HepG2 (cell line): ENCODE data around the gene TMEM145. TPM values are rescaled to one million over a fixed set of nuclear protein-coding genes. Genes with fewer than 3 reads are reported as not detected.
A peak's percentile ranks its signal among the peaks of the same experiment; 100 is the strongest.

ENCODE experiments used
- ELF4 ChIP-seq: sonication (generic); formaldehyde crosslinking; IDR thresholded peaks from 2 replicates; pipeline ENCODE4 v1.5.0; 2020; ENCODE audit warnings: missing genetic modification reagents, mild to moderate bottlenecking, moderate library complexity, borderline replicate concordance
- MAZ ChIP-seq, 2 experiments: sonication (generic) in 1 of 2; formaldehyde crosslinking in 1 of 2; IDR thresholded peaks; 2 replicates each; pipeline versions ENCODE4 v1.5.0 to v1.6.1; 2012 to 2020; ENCODE audit warnings: low read depth in 2 of 2, mild to moderate bottlenecking in 2 of 2, borderline replicate concordance in 1 of 2, improper control_type of control experiment in 1 of 2, low read length in 1 of 2, missing genetic modification reagents in 1 of 2, moderate library complexity in 1 of 2
- MED13 ChIP-seq: sonication (generic); formaldehyde crosslinking; IDR thresholded peaks from 2 replicates; pipeline ENCODE4 v1.5.0; 2020; ENCODE audit warnings: missing genetic modification reagents
- RAD21 ChIP-seq: fragments of 450-650 bp; formaldehyde crosslinking; IDR thresholded peaks from 2 replicates; pipeline ENCODE4 v1.5.0; 2020; ENCODE audit warnings: mild to moderate bottlenecking
- RBFOX2 ChIP-seq: fragments of 200-400 bp; formaldehyde crosslinking; IDR thresholded peaks from 2 replicates; pipeline ENCODE4 v1.6.1; 2017; ENCODE audit warnings: low read depth, mild to moderate bottlenecking, low read length
- RORA ChIP-seq: sonication (generic); formaldehyde crosslinking; IDR thresholded peaks from 2 replicates; pipeline ENCODE4 v1.5.0; 2020; ENCODE audit warnings: mild to moderate bottlenecking, missing genetic modification reagents, moderate library complexity
- U2AF1 ChIP-seq: fragments of 200-400 bp; formaldehyde crosslinking; optimal IDR thresholded peaks from 2 replicates; pipeline ENCODE3; 2017; ENCODE audit warnings: mild to moderate bottlenecking, low read depth, low read length
- ZNF224 ChIP-seq: sonication (generic); formaldehyde crosslinking; IDR thresholded peaks from 2 replicates; pipeline ENCODE4 v1.5.0; 2020; ENCODE audit warnings: mild to moderate bottlenecking, missing genetic modification reagents
- ZNF547 ChIP-seq: sonication (generic); formaldehyde crosslinking; IDR thresholded peaks from 2 replicates; pipeline ENCODE4 v1.5.1; 2020; ENCODE audit warnings: mild to moderate bottlenecking, missing genetic modification reagents
- polyA plus RNA-seq, 8 experiments: library from polyadenylated mRNA; depleted of rRNA in 3 of 8; stranded (reverse) in 7 of 8; unstranded in 1 of 8; fragments of >200 nt; fragmentation: Illumina TruSeq in 4 of 8; extraction: Trizol in 4 of 8; gene quantifications; 2 replicates each; pipeline versions ENCODE4 v1.2.1 to v1.2.3, GENCODE V29; 2011 to 2016; ENCODE audit warnings: low read depth in 4 of 8, missing spikeins in 1 of 8, mixed read lengths in 1 of 8; ENCODE audit not compliant: insufficient read depth in 1 of 8
- total RNA-seq, 5 experiments: library from RNA; depleted of rRNA; stranded (reverse); fragments of >200 nt; fragmentation: Illumina TruSeq; extraction: Trizol; gene quantifications; 2 replicates each; pipeline ENCODE4 v1.2.3, GENCODE V29; 2016; ENCODE audit warnings: low read depth in 1 of 5
- TF ChIP-seq, protein P1 (sequence below): sonication (generic); formaldehyde crosslinking; IDR thresholded peaks from 2 replicates; pipeline ENCODE4 v1.5.1; 2020; ENCODE audit warnings: missing genetic modification reagents, mild to moderate bottlenecking, borderline replicate concordance
- TF ChIP-seq, protein P2 (sequence below): sonication (generic); formaldehyde crosslinking; IDR thresholded peaks from 2 replicates; pipeline ENCODE4 v1.5.0; 2020; ENCODE audit warnings: mild to moderate bottlenecking, missing genetic modification reagents
- TF ChIP-seq, protein P3 (sequence below): sonication (generic); formaldehyde crosslinking; IDR thresholded peaks from 2 replicates; pipeline ENCODE4 v1.4.0; 2020; ENCODE audit warnings: mild to moderate bottlenecking, low read depth, missing genetic modification reagents
- TF ChIP-seq, protein P4 (sequence below): sonication (generic); formaldehyde crosslinking; IDR thresholded peaks from 2 replicates; pipeline ENCODE4 v1.8.0; 2022; ENCODE audit warnings: mild to moderate bottlenecking, missing genetic modification reagents
- TF ChIP-seq, protein P5 (sequence below): sonication (generic); formaldehyde crosslinking; IDR thresholded peaks from 2 replicates; pipeline ENCODE4 v1.9.0; 2021; ENCODE audit warnings: mild to moderate bottlenecking, missing genetic modification reagents

TMEM145 gene
- total and polyA plus RNA-seq, 2 of the 13 experiments (the other 11 are each of a cell fraction or from before 2014, with no cell fraction given) = 0.07 to 5.1 TPM

DNA sequence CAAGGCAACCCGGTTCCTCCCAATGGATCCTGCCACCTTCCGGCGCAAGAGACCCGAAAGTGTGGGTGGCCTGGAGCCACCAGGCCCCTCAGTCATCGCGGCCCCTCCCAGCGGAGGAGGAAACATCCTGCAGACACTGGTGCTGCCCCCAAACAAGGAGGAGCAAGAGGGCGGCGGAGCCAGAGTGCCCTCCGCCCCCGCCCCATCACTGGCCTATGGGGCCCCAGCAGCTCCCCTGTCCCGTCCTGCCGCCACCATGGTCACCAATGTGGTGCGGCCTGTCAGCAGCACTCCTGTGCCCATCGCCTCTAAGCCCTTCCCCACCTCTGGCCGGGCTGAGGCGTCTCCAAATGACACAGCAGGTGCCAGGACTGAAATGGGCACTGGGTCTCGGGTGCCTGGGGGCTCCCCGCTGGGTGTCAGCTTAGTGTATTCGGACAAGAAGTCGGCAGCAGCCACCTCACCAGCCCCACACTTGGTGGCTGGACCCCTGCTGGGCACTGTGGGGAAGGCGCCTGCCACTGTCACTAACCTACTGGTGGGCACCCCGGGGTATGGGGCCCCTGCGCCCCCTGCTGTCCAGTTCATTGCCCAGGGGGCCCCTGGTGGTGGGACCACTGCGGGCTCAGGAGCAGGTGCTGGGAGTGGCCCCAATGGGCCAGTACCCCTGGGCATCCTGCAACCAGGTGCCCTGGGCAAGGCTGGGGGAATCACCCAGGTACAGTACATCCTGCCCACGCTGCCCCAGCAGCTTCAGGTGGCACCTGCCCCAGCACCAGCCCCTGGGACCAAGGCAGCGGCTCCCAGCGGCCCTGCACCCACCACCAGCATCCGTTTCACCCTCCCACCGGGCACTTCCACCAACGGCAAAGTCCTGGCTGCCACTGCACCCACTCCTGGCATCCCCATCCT is 22.3 kb upstream of the TMEM145 start (continued):
- TF ChIP-seq, protein P1, sequence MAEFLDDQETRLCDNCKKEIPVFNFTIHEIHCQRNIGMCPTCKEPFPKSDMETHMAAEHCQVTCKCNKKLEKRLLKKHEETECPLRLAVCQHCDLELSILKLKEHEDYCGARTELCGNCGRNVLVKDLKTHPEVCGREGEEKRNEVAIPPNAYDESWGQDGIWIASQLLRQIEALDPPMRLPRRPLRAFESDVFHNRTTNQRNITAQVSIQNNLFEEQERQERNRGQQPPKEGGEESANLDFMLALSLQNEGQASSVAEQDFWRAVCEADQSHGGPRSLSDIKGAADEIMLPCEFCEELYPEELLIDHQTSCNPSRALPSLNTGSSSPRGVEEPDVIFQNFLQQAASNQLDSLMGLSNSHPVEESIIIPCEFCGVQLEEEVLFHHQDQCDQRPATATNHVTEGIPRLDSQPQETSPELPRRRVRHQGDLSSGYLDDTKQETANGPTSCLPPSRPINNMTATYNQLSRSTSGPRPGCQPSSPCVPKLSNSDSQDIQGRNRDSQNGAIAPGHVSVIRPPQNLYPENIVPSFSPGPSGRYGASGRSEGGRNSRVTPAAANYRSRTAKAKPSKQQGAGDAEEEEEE (CRISPR knock-in tag) = no peak
- TF ChIP-seq RAD21 (CRISPR knock-in tag) (peak; percentile 93), MAZ (IDR thresholded peaks at IDR 0.05; ENCODE audit: borderline replicate concordance, low read depth, low read length) (peak; percentile 68; the same call in 1 of the 2 replicates), MAZ (CRISPR knock-in tag; IDR thresholded peaks at IDR 0.05; ENCODE audit: low read depth) (no peak), MED13 (CRISPR knock-in tag) (no peak), ZNF547 (CRISPR knock-in tag) (no peak), RORA (CRISPR knock-in tag) (no peak), ZNF224 (CRISPR knock-in tag) (no peak), RBFOX2 (peak; percentile 58; the same call in 1 of the 2 replicates), ELF4 (no peak), U2AF1 (no peak)
- TF ChIP-seq, protein P2, sequence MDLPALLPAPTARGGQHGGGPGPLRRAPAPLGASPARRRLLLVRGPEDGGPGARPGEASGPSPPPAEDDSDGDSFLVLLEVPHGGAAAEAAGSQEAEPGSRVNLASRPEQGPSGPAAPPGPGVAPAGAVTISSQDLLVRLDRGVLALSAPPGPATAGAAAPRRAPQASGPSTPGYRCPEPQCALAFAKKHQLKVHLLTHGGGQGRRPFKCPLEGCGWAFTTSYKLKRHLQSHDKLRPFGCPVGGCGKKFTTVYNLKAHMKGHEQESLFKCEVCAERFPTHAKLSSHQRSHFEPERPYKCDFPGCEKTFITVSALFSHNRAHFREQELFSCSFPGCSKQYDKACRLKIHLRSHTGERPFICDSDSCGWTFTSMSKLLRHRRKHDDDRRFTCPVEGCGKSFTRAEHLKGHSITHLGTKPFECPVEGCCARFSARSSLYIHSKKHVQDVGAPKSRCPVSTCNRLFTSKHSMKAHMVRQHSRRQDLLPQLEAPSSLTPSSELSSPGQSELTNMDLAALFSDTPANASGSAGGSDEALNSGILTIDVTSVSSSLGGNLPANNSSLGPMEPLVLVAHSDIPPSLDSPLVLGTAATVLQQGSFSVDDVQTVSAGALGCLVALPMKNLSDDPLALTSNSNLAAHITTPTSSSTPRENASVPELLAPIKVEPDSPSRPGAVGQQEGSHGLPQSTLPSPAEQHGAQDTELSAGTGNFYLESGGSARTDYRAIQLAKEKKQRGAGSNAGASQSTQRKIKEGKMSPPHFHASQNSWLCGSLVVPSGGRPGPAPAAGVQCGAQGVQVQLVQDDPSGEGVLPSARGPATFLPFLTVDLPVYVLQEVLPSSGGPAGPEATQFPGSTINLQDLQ (CRISPR knock-in tag) = no peak
- TF ChIP-seq, protein P3, sequence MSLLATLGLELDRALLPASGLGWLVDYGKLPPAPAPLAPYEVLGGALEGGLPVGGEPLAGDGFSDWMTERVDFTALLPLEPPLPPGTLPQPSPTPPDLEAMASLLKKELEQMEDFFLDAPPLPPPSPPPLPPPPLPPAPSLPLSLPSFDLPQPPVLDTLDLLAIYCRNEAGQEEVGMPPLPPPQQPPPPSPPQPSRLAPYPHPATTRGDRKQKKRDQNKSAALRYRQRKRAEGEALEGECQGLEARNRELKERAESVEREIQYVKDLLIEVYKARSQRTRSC (CRISPR knock-in tag) = no peak
- TF ChIP-seq, protein P4, sequence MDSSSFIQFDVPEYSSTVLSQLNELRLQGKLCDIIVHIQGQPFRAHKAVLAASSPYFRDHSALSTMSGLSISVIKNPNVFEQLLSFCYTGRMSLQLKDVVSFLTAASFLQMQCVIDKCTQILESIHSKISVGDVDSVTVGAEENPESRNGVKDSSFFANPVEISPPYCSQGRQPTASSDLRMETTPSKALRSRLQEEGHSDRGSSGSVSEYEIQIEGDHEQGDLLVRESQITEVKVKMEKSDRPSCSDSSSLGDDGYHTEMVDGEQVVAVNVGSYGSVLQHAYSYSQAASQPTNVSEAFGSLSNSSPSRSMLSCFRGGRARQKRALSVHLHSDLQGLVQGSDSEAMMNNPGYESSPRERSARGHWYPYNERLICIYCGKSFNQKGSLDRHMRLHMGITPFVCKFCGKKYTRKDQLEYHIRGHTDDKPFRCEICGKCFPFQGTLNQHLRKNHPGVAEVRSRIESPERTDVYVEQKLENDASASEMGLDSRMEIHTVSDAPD (CRISPR knock-in tag) = no peak
- TF ChIP-seq, protein P5, sequence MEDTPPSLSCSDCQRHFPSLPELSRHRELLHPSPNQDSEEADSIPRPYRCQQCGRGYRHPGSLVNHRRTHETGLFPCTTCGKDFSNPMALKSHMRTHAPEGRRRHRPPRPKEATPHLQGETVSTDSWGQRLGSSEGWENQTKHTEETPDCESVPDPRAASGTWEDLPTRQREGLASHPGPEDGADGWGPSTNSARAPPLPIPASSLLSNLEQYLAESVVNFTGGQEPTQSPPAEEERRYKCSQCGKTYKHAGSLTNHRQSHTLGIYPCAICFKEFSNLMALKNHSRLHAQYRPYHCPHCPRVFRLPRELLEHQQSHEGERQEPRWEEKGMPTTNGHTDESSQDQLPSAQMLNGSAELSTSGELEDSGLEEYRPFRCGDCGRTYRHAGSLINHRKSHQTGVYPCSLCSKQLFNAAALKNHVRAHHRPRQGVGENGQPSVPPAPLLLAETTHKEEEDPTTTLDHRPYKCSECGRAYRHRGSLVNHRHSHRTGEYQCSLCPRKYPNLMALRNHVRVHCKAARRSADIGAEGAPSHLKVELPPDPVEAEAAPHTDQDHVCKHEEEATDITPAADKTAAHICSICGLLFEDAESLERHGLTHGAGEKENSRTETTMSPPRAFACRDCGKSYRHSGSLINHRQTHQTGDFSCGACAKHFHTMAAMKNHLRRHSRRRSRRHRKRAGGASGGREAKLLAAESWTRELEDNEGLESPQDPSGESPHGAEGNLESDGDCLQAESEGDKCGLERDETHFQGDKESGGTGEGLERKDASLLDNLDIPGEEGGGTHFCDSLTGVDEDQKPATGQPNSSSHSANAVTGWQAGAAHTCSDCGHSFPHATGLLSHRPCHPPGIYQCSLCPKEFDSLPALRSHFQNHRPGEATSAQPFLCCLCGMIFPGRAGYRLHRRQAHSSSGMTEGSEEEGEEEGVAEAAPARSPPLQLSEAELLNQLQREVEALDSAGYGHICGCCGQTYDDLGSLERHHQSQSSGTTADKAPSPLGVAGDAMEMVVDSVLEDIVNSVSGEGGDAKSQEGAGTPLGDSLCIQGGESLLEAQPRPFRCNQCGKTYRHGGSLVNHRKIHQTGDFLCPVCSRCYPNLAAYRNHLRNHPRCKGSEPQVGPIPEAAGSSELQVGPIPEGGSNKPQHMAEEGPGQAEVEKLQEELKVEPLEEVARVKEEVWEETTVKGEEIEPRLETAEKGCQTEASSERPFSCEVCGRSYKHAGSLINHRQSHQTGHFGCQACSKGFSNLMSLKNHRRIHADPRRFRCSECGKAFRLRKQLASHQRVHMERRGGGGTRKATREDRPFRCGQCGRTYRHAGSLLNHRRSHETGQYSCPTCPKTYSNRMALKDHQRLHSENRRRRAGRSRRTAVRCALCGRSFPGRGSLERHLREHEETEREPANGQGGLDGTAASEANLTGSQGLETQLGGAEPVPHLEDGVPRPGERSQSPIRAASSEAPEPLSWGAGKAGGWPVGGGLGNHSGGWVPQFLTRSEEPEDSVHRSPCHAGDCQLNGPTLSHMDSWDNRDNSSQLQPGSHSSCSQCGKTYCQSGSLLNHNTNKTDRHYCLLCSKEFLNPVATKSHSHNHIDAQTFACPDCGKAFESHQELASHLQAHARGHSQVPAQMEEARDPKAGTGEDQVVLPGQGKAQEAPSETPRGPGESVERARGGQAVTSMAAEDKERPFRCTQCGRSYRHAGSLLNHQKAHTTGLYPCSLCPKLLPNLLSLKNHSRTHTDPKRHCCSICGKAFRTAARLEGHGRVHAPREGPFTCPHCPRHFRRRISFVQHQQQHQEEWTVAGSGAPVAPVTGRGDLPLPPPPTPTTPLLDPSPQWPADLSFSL (CRISPR knock-in tag) = no peak
